Smooth muscle cell (in vitro differentiated cells): ENCODE results near the gene CMPK2. TPM values are rescaled to one million over a fixed set of nuclear protein-coding genes. Genes with fewer than 3 reads are reported as not detected.

Experiments
- DNase-seq: peaks from one replicate; lab custom pipeline; 2025; ENCODE audit not compliant: unreplicated experiment; lab: John Stamatoyannopoulos, UW
- H2AFZ ChIP-seq: fragments of 200-600 bp; sonication (generic); 2 replicates; pipeline ENCODE4 v1.6.0; 2016; ENCODE audit warnings: antibody characterized with exemption, low read depth, mild to moderate bottlenecking
- H3F3A ChIP-seq: fragments of 200-600 bp; sonication (generic); 2 replicates; pipeline ENCODE4 v1.6.0; 2017; ENCODE audit warnings: antibody characterized with exemption, low read depth
- H3K27ac ChIP-seq: fragments of 200-600 bp; sonication (generic); 2 replicates; pipeline ENCODE4 v1.5.1; 2016; ENCODE audit warnings: low read depth, mild to moderate bottlenecking
- H3K27me3 ChIP-seq: fragments of 200-600 bp; sonication (generic); 2 replicates; pipeline ENCODE4 v1.6.1; 2016; ENCODE audit warnings: low read depth, mild to moderate bottlenecking
- H3K36me3 ChIP-seq: fragments of 200-600 bp; sonication (generic); 2 replicates; pipeline ENCODE4 v1.5.1; 2016; ENCODE audit warnings: low read depth
- H3K4me1 ChIP-seq: fragments of 200-600 bp; sonication (generic); 2 replicates; pipeline ENCODE4 v1.5.1; 2016; ENCODE audit warnings: low read depth
- H3K4me2 ChIP-seq: fragments of 200-600 bp; sonication (generic); 2 replicates; pipeline ENCODE4 v1.6.0; 2016; ENCODE audit warnings: mild to moderate bottlenecking
- H3K4me3 ChIP-seq: fragments of 200-600 bp; sonication (generic); 2 replicates; pipeline ENCODE4 v1.5.1; 2016; ENCODE audit warnings: mild to moderate bottlenecking
- H3K79me2 ChIP-seq: fragments of 200-600 bp; sonication (generic); 2 replicates; pipeline ENCODE4 v1.6.0; 2016; ENCODE audit warnings: low read depth, mild to moderate bottlenecking
- H3K9ac ChIP-seq: fragments of 200-600 bp; sonication (generic); 2 replicates; pipeline ENCODE4 v1.6.0; 2016; ENCODE audit warnings: low read depth
- H3K9me3 ChIP-seq: fragments of 200-600 bp; sonication (generic); replicated peaks from 2 replicates; pipeline ENCODE4 v1.5.1; 2016; ENCODE audit warnings: low read depth
- H4K20me1 ChIP-seq: fragments of 200-600 bp; sonication (generic); 2 replicates; pipeline ENCODE4 v1.6.0; 2016; ENCODE audit warnings: low read depth
- WGBS: methylation state at CpG from one replicate; pipeline ENCODE4 v1.1.7; 2016; ENCODE audit warnings: low lambda C conversion rate; 5-methylcytosine and 5-hydroxymethylcytosine counted together
- polyA plus RNA-seq: library from polyadenylated mRNA; unstranded; fragments of >200 nt; fragmentation: Nextera tagmentation; extraction: Ambion mirVana; gene quantifications from 2 replicates; pipeline ENCODE4 v1.2.1, GENCODE V29; 2016
- total RNA-seq: library from RNA; depleted of rRNA; stranded (reverse); fragments of >200 nt; gene quantifications from 2 replicates; pipeline ENCODE4 v1.2.3, GENCODE V29; 2014
- TF ChIP-seq, protein P1 (sequence below): fragments of 200-600 bp; sonication (generic); IDR thresholded peaks from 2 replicates; pipeline ENCODE4 v1.5.1; 2017; ENCODE audit warnings: borderline replicate concordance, mild to moderate bottlenecking, antibody characterized with exemption; ENCODE audit not compliant: insufficient read depth, poor library complexity, severe bottlenecking

CMPK2 gene
- total and polyA plus RNA-seq, 2 experiments from 2014 or later = 0.19 to 0.31 TPM

DNA sequence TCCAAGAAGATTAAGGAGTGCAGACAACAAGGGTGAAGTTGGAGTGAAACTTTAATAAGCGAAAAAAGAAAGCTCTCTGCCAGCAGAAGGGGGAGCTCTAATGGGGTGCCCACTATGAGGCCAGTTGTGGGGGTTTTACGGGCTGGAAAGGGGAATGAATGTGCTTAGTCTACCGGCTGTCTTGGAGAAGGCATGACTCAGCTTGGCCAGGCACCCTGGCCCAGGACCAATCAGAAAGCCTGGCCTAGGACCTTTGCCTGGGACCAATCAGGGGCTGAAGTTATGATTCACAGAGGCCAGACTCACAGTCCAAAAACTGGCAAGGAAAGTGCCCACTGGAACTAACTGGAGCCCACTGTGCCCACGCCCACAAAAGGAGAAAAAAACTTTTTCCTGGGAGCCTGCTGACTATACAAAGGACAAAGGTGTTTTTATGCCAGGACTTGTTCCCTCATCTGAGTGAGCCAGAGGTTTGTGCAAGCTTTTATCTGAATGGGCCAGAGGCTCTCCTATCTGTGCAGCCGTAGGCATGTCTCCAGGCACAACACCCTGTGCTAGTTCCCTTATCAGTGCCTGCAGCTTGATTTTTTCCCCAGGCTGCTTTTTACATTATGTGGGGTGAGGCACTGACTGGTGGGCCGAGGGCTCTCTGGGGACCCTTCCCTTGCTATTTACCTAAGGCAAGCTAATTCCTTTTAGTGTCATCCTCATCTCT, 18.6 kb downstream of the CMPK2 start:
- H3K79me2 ChIP-seq = no peaks in the 10 kb centered on the region
- H3K27me3 ChIP-seq = no peaks in the 10 kb centered on the region

DNA sequence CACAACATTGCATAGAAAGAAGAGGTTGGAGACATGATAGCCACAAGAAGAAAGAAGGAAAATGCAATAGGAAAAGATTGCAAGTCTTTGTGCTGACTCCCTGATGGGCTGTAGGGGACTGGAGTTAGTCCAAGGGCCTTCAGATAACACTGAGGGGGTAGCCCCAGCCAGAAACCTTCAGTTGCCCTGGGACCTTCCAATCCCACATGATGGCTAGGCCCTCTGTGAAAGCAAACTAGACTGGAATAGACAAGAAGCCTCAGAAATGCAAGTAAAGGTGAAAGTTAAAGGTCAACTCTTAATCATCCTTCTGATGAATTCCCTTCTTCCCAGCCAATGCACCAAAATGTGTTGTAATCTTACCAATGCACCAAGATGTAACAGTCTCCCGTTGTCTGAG, 19.2 kb downstream of the CMPK2 start:
- TF ChIP-seq, protein P1, sequence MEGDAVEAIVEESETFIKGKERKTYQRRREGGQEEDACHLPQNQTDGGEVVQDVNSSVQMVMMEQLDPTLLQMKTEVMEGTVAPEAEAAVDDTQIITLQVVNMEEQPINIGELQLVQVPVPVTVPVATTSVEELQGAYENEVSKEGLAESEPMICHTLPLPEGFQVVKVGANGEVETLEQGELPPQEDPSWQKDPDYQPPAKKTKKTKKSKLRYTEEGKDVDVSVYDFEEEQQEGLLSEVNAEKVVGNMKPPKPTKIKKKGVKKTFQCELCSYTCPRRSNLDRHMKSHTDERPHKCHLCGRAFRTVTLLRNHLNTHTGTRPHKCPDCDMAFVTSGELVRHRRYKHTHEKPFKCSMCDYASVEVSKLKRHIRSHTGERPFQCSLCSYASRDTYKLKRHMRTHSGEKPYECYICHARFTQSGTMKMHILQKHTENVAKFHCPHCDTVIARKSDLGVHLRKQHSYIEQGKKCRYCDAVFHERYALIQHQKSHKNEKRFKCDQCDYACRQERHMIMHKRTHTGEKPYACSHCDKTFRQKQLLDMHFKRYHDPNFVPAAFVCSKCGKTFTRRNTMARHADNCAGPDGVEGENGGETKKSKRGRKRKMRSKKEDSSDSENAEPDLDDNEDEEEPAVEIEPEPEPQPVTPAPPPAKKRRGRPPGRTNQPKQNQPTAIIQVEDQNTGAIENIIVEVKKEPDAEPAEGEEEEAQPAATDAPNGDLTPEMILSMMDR = no peak
- 87% methylated on average over 1 of the region's 1 CpG for WGBS
- H3K4me3 ChIP-seq = no peak overlapping the region
- H3K9me3 ChIP-seq = peaks cover 17% of the 10 kb centered on the region
- DNase-seq = no peak
- H4K20me1 ChIP-seq = no peaks in the 10 kb centered on the region
- no peaks in the 10 kb centered on the region for H3K79me2 ChIP-seq
- H3K27me3 ChIP-seq = no peaks in the 10 kb centered on the region
- H3K4me2 ChIP-seq = no peak overlapping the region
- no peaks in the 10 kb centered on the region for H3F3A ChIP-seq
- no peak overlapping the region for H2AFZ ChIP-seq
- H3K27ac ChIP-seq = no peak overlapping the region
- H3K9ac ChIP-seq = no peak overlapping the region
- H3K36me3 ChIP-seq = no peaks in the 10 kb centered on the region
- no peaks in the 10 kb centered on the region for H3K4me1 ChIP-seq

More for the DNA sequence above, 18.6 kb downstream of the CMPK2 start:
- no peak overlapping the region for H2AFZ ChIP-seq
- TF ChIP-seq, protein P1 = no peak
- peaks cover 17% of the 10 kb centered on the region for H3K9me3 ChIP-seq
- H3K4me1 ChIP-seq = no peaks in the 10 kb centered on the region
- no peaks in the 10 kb centered on the region for H3F3A ChIP-seq
- DNase-seq = no peak
- H3K36me3 ChIP-seq = no peaks in the 10 kb centered on the region
- 89% methylated on average over 6 of the region's 6 CpGs for WGBS
- H3K4me2 ChIP-seq = no peak overlapping the region
- H3K4me3 ChIP-seq = no peak overlapping the region
- no peak overlapping the region for H3K27ac ChIP-seq
- no peaks in the 10 kb centered on the region for H4K20me1 ChIP-seq
- H3K9ac ChIP-seq = no peak overlapping the region

DNA sequence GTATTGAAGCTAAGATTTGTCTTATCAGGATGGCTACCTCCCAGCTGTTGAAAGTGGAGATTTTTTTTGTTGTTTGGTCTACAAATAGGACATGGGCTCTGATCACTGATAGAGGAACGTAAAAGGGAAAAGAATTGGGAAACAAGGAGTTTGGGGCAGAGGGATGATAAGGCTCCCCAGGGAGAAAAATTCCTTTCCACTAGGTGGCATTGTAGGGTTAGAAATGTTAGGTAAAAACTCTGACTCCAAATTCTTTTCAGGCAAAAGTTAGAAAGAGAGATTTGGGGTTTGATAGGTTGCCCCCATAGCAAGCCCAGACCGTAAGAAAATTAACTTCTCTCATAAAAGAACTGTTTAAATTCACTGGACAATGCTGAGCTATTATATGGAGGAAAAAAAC, 19.8 kb downstream of the CMPK2 start:
- no peak overlapping the region for H3K4me3 ChIP-seq
- 83% methylated on average over 2 of the region's 2 CpGs for WGBS
- H3K9ac ChIP-seq = no peak overlapping the region
- no peak overlapping the region for H2AFZ ChIP-seq
- H3K4me2 ChIP-seq = no peak overlapping the region
- H3K27me3 ChIP-seq = no peaks in the 10 kb centered on the region
- H3K79me2 ChIP-seq = no peaks in the 10 kb centered on the region
- DNase-seq = no peak
- H3K36me3 ChIP-seq = no peaks in the 10 kb centered on the region
- H3K4me1 ChIP-seq = no peaks in the 10 kb centered on the region
- peaks cover 19% of the 10 kb centered on the region for H3K9me3 ChIP-seq
- no peaks in the 10 kb centered on the region for H3F3A ChIP-seq
- H3K27ac ChIP-seq = no peak overlapping the region
- H4K20me1 ChIP-seq = no peaks in the 10 kb centered on the region
- TF ChIP-seq, protein P1 = no peak

DNA sequence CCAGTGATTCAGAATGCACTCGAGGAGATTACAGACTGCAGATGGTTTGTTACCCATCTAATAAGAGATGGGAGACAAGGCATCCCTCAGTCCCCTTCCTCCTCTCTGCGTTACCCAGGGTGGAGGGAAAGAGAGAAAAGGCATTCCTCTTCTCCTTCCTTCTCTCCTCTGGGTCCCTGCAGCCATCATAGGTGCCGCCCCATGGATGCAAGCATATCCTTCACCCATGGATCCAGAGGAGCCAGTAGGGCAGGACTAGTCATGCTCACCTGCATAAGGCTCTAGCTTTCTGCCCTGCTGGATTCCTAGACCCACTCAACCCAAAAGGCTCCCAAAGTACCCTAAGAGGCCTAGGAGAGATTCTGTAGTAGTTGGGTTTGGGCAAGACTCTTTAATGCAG, 20.4 kb downstream of the CMPK2 start:
- Histone ChIP-seq H3K79me2 (no peaks in the 10 kb centered on the region), H3K4me1 (no peaks in the 10 kb centered on the region), H3K9me3 (peaks cover 20% of the 10 kb centered on the region), H3K4me3 (no peak overlapping the region), H2AFZ (no peak overlapping the region), H3K36me3 (no peaks in the 10 kb centered on the region), H3K27ac (no peak overlapping the region), H4K20me1 (no peaks in the 10 kb centered on the region), H3K4me2 (no peak overlapping the region), H3K27me3 (no peaks in the 10 kb centered on the region), H3K9ac (no peak overlapping the region), H3F3A (no peaks in the 10 kb centered on the region)
- TF ChIP-seq, protein P1 = no peak
- WGBS = 80% methylated on average over 3 of the region's 3 CpGs
- no peak for DNase-seq
